OCI-LY3 (cell line): ENCODE data around the gene KLHL20.

ENCODE experiments used
- EZH2phosphoT487 ChIP-seq: fragments of 200-600 bp; shearing (Covaris generic); IDR thresholded peaks from 2 replicates; pipeline ENCODE4 v1.6.1; 2018; ENCODE audit warnings: antibody characterized with exemption, mixed run types, low read depth
- TF ChIP-seq, protein P1 (sequence below): fragments of 200-600, 300-600 bp; sonication (generic); IDR thresholded peaks from 2 replicates; pipeline ENCODE4 v1.5.1; 2014; ENCODE audit warnings: antibody characterized with exemption, low read length, low read depth

GRCh38 chr1:173784997-173785396 lies 70.2 kb downstream of the KLHL20 start:
- TF ChIP-seq, protein P1, sequence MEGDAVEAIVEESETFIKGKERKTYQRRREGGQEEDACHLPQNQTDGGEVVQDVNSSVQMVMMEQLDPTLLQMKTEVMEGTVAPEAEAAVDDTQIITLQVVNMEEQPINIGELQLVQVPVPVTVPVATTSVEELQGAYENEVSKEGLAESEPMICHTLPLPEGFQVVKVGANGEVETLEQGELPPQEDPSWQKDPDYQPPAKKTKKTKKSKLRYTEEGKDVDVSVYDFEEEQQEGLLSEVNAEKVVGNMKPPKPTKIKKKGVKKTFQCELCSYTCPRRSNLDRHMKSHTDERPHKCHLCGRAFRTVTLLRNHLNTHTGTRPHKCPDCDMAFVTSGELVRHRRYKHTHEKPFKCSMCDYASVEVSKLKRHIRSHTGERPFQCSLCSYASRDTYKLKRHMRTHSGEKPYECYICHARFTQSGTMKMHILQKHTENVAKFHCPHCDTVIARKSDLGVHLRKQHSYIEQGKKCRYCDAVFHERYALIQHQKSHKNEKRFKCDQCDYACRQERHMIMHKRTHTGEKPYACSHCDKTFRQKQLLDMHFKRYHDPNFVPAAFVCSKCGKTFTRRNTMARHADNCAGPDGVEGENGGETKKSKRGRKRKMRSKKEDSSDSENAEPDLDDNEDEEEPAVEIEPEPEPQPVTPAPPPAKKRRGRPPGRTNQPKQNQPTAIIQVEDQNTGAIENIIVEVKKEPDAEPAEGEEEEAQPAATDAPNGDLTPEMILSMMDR = no peak
- no peak for TF ChIP-seq EZH2phosphoT487
